ENCODE results near the gene RMI1.

Gene RMI1

GRCh38 chr9:83965350-83966208, 15.0 kb upstream of the RMI1 start:
- DNase-seq, result no peak
- intact Hi-C loops (cut with DNase I), result no loop called here

- intact Hi-C loops (cut with DNase I), result no loop called here
- peak in 1 of 10 donors; percentile 64 for DNase-seq
Measured at GRCh38 chr9:83966209-83966582, 14.4 kb upstream of the RMI1 start.

- no peak for DNase-seq
- intact Hi-C loops (cut with DNase I), result no loop called here
Measured at GRCh38 chr9:83967073-83967472, 13.5 kb upstream of the RMI1 start.

- intact Hi-C loops (cut with DNase I), result no loop called here
- no peak for DNase-seq
Measured at GRCh38 chr9:83969602-83970001, 11.0 kb upstream of the RMI1 start.

DNA sequence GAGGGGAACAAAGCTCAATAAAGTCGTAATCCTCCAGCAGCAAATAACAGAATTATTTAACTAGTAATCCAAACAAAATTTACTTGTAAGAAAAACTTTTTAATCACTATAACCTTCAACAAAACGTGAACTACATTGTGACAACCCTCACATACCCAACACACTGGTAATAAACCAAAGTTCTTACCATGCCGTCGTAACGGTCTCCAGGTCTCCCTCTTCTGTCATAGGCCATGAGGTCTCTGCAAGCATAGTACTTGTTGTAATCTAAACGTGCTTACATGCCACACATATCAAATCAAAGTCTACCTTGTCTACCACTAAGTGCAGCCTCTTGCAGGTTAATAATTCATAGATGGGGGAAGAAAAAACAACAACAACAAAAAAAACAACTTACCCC, 9.1 kb upstream of the RMI1 start:
- intact Hi-C loops (cut with DNase I), result no loop called here
- no peak for DNase-seq

DNA sequence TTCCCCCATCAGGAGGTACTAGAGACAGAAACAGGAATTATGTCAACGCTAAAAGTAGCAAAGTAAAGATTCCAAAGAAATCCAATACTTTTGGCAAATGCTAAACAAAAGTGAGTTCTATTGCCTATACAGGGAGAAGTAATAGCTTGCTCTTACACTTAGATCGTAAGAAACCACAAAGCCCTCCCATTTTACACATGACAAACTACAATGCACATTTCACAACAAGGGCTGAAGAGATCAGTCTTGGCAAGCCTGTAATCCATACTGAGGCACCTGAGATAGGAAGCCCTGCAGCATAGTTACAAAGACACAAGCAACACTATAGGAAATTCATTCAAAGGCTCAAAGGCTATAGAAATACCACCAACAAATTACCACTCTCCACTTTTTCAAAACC, 8.3 kb upstream of the RMI1 start:
- no peak for DNase-seq
- intact Hi-C loops (cut with DNase I), result no loop called here

- DNase-seq, result no peak
- intact Hi-C loops (cut with DNase I), result loop anchor here (5.0 kb wide), 1 partner anchor 53 kb away; the partner anchor contains the start of gene KIF27
Measured at GRCh38 chr9:83975300-83975699, 5.3 kb upstream of the RMI1 start.

- no peak for DNase-seq
- intact Hi-C loops (cut with DNase I), result loop anchor here (5.0 kb wide), 1 partner anchor 54 kb away; the partner anchor contains the start of gene KIF27
Measured at GRCh38 chr9:83976372-83976771, 4.2 kb upstream of the RMI1 start.

GRCh38 chr9:83977196-83977595, 3.4 kb upstream of the RMI1 start:
- no peak for DNase-seq
- intact Hi-C loops (cut with DNase I), result loop anchor here (5.0 kb wide), 1 partner anchor 55 kb away; the partner anchor contains the start of gene KIF27

DNA sequence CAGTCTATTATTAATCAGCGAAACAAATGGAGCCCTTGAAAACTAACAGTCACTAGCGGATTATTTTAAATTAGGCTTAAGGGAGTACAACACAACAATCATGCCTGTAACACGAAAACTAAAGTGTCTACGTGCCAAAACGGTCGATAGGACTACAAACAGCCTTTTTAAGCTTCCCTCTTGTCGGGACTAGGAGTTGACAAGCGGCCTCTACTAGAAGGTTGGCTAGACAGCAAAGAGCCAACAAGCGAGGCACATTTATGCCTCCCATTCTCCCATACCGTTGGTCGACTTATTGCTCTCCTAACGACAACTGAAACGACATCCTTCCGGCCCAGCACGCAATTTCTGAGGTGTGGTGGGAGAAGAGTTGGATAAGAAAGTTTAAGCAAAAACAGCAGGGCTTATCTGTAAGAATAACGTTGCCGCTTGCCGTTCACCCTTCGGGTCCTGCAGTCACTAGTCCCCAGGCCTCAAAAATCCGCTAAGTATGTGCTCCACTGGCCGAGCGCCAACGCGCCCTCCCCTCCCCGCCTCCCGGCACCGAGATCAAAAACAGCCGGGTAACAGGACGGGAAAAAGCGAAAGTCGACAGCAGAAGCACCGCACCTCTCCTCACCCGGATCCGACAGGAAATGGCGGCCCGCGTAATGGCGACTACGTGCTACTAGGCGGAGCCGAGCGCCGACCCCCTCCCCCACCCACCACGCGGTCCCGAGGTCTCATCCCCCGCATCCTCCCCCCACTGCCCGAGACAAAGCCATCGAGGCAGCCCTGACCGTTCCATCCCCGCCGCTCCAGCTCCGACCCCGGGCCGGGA, 1.4 kb upstream of the RMI1 start:
- DNase-seq, result peak; percentile 71 to 96 (median 81)
- intact Hi-C loops (cut with DNase I), result loop anchor here (5.0 kb wide), 1 partner anchor 57 kb away; the partner anchor contains the start of gene KIF27

DNA sequence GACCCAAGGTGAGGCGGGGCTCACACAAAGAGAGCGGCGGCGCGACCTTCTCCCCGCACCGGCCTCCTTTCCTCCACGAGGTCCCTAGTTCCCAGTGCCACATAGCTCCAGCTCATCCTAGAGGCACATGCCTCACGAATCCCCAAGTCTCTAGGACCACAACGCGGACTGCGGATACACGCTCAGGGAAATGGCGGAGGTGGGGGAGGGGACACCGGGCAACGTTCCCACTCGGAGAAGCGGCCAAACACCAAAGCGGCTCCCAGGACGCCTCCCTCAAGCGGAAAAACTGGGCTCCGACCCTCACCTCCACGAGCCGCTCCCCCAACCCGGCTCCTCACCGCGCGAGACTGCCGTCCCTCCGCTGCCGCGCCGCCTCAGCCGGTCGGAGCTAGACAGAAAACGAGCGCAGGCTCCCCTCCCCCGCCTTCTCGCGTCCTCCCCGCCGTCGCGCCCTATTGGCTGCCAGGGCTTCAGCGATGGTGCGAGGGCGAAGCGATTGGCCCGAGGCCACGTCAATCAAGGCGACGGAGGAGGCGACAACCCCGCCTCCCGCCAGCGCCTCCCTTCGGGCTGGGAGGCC, 702 bp upstream of the RMI1 start, which contains the start of gene HNRNPK:
Gene HNRNPK, minus strand, starts transcription at position 404 of the 583 bp plus-strand sequence. CDS start 1,963 bp downstream, outside the sequence.
- intact Hi-C loops (cut with DNase I), result loop anchor here (5.0 kb wide), 1 partner anchor 58 kb away; the partner anchor contains the start of gene KIF27
- DNase-seq, result peak; percentile 97 to 100 (median 99)

DNA sequence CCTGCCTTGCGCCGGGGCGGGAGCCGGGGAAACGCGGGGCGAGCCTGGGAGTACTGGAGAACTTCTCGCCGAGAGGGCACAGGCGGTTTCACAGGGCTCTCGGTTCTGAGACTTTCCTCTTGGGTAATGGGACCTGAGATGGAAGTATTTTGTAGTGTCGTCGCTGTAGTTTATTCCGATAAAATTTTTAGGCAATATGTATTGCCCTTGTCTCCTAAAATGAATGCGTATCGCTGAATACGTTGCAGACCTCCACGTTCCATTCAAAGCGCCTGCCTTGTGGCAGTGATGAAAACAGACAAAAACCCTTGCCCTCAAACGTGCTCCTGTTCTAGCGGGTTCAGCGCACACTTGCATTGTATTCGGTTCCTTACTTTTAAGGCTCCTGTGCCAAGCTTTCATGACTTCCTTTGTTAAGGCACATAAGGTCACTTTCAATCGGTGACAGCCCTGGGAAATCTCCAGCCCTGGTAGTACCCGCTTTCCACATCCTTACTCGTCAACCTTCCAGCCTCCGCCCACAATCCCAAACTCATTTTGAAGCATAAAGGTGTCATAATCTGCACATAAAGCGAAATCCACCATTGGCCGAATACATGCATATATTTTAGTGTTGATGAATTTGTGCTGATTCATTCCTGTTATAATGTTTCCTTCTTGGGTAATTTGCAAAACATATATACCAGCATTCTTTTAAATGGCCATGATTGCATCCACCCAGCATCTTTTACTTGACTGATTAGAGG, 694 bp downstream of the RMI1 start:
- intact Hi-C loops (cut with DNase I), result loop anchor here (1.0 kb wide), 1 partner anchor 24 kb away; no protein-coding TSS in a partner anchor
- peak in 2 of 10 donors; percentile 9 to 49 for DNase-seq

DNA sequence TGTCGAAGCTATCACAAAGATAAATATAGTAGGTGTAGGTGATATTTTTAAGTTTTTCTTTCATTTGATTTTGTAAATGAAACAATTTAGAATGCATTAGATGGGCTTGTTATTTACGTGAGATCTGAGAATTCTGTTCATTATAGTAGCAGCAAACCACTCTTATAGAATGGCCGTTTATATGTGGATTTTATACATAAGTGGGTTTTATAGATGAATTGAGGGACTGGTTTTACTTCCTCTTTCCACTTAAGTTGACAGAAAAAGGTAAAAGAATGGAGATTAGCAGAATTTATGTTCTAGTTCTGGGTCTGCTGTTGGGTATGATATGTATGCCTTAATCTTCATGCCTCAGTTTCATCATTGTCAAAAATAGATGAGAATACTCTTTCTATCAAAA, 5.6 kb downstream of the RMI1 start:
- intact Hi-C loops (cut with DNase I), result no loop called here
- no peak for DNase-seq

GRCh38 chr9:83986765-83987401, 6.3 kb downstream of the RMI1 start:
- no peak for DNase-seq
- intact Hi-C loops (cut with DNase I), result no loop called here

GRCh38 chr9:83987402-83987791, 6.8 kb downstream of the RMI1 start:
- no peak for DNase-seq
- intact Hi-C loops (cut with DNase I), result no loop called here

DNA sequence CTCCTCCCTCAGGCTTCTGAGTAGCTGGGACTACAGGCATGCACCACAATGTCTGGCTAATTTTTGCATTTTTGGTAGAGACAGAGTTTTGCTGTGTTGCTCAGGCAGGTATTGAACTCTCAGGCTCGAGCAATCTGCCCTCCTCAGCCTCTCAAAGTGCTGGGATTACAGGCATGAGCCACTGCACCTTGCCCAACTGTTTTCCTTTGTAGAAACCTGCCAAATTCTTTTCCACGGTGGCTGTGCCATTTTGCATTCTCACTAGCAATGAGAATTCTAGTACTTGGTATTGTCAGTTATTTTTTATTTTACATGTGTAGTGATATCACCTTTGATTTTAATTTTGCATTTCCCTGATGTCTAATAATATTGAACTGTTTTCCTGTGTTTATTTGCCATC, 7.8 kb downstream of the RMI1 start:
- DNase-seq, result no peak
- intact Hi-C loops (cut with DNase I), result no loop called here

DNA sequence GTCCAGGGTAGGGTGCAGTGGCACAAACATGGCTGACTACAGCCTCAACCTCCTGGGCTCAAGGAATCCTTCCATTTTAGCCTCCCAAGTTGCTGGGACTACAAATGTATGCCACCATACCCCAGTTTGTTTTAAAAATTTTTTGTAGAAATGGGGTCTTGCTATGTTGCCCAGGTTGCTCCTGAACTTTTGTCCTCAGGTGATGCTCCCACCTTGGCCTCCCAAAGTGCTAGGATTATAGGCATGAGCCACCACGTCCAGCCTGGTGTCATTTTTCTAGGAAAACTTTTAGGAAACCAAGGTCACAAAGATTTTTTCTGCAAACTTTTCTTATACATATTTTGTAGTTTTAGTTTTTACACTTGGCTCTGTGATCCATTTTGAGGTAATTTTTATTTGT, 10.8 kb downstream of the RMI1 start:
- intact Hi-C loops (cut with DNase I), result no loop called here
- DNase-seq, result no peak

- intact Hi-C loops (cut with DNase I), result no loop called here
- DNase-seq, result no peak
Measured at GRCh38 chr9:83992407-83992806, 11.8 kb downstream of the RMI1 start.

DNA sequence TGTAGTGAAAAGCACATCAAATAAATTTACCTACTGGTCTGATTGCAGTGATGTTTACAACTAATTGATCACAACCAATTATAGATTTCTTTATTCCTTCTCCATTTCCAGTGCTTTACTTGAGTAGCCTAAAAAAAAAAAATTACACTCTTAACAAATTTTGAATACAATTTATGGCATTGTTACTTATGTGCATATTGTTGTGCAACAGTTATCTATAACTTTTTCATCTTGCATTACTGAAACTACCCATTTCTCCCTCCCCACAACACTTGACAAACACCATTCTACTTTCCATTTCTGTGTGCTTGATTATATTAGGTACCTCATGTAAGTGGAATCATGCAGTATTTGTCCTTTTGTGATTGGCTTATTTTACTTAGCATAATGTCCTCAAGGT, 12.3 kb downstream of the RMI1 start:
- DNase-seq, result no peak
- intact Hi-C loops (cut with DNase I), result no loop called here

- DNase-seq, result no peak
- intact Hi-C loops (cut with DNase I), result no loop called here
Measured at GRCh38 chr9:83996126-83996525, 15.5 kb downstream of the RMI1 start.
